Measurements from ENCODE around the gene NDUFA7. TPM values are rescaled to one million over a fixed set of nuclear protein-coding genes. Genes with fewer than 3 reads are reported as not detected.

Gene NDUFA7
- total and polyA plus RNA-seq, 2 of the 13 experiments (the other 11 are each of a cell fraction or from before 2014, with no cell fraction given), result 64.5 to 71.5 TPM

GRCh38 chr19:8307965-8308866, 13.0 kb downstream of the NDUFA7 start, which contains the start of gene CD320 (continued):
- peak; percentile 95 for TF ChIP-seq E2F2 (CRISPR knock-in tag; IDR thresholded peaks at IDR 0.05; ENCODE audit: borderline replicate concordance)
- TF ChIP-seq ZNF558 (CRISPR knock-in tag; IDR thresholded peaks at IDR 0.05; ENCODE audit: borderline replicate concordance), result peak; percentile 70; the same call in 1 of the 2 replicates
- peak; percentile 99 for TF ChIP-seq KDM5B (CRISPR knock-in tag; IDR thresholded peaks at IDR 0.05; ENCODE audit: borderline replicate concordance)
- TF ChIP-seq MTERF4 (CRISPR knock-in tag; IDR thresholded peaks at IDR 0.05), result no peak
- TF ChIP-seq NR1H2 (CRISPR knock-in tag; IDR thresholded peaks at IDR 0.05; ENCODE audit: borderline replicate concordance, low read depth), result no peak; the same call in 1 of the 2 replicates
- TF ChIP-seq DNMT1 (CRISPR knock-in tag; IDR thresholded peaks at IDR 0.05), result no peak
- TF ChIP-seq ZNF777 (CRISPR knock-in tag; IDR thresholded peaks at IDR 0.05), result 0 out of 2 replicates have a peak, but pooled peaks have one; percentile 40
- TF ChIP-seq RFXAP (CRISPR knock-in tag; IDR thresholded peaks at IDR 0.05; ENCODE audit: borderline replicate concordance), result peak; percentile 91; the same call in 1 of the 2 replicates
- TF ChIP-seq ZNF3 (CRISPR knock-in tag; IDR thresholded peaks at IDR 0.05), result no peak
- TF ChIP-seq MAX (IDR thresholded peaks at IDR 0.05), result peak; percentile 99
- TF ChIP-seq WIZ (CRISPR knock-in tag; IDR thresholded peaks at IDR 0.05), result no peak
- TF ChIP-seq ZNF343 (CRISPR knock-in tag; IDR thresholded peaks at IDR 0.05), result peak; percentile 96
- no peak for TF ChIP-seq ZBTB46 (CRISPR knock-in tag; IDR thresholded peaks at IDR 0.05; ENCODE audit: borderline replicate concordance)
- peak; percentile 72 for TF ChIP-seq ZNF556 (CRISPR knock-in tag; IDR thresholded peaks at IDR 0.05; ENCODE audit: borderline replicate concordance)
- TF ChIP-seq DR1 (CRISPR knock-in tag; IDR thresholded peaks at IDR 0.05), result no peak; the same call in none of the 2 replicates
- peak; percentile 72; the same call in 1 of the 2 replicates for TF ChIP-seq E2F5 (CRISPR knock-in tag; conservative IDR thresholded peaks at IDR 0.05)
- TF ChIP-seq TOPORS (CRISPR knock-in tag; IDR thresholded peaks at IDR 0.05), result peak; percentile 79
- peak; percentile 80; the same call in 1 of the 2 replicates for TF ChIP-seq ZNF329 (CRISPR knock-in tag; IDR thresholded peaks at IDR 0.05; ENCODE audit: low read depth)
- TF ChIP-seq ZBTB8A (CRISPR knock-in tag; IDR thresholded peaks at IDR 0.05; ENCODE audit: borderline replicate concordance, low read depth), result no peak
- peak; percentile 93; the same call in 1 of the 2 replicates for TF ChIP-seq ZSCAN20 (CRISPR knock-in tag; IDR thresholded peaks at IDR 0.05; ENCODE audit: borderline replicate concordance)
- TF ChIP-seq ZNF775 (CRISPR knock-in tag; IDR thresholded peaks at IDR 0.05; ENCODE audit: borderline replicate concordance), result peak; percentile 86; the same call in 1 of the 2 replicates
- TF ChIP-seq BATF2 (CRISPR knock-in tag; IDR thresholded peaks at IDR 0.05), result peak; percentile 86; the same call in 1 of the 2 replicates
- no peak for TF ChIP-seq SYNCRIP (IDR thresholded peaks at IDR 0.05; ENCODE audit: insufficient read depth, low read depth, low read length)

Measured in HepG2 (cell line).